Left renal cortex interstitium (tissue), 4 donors: ENCODE results near the gene CHST5. TPM values are rescaled to one million over a fixed set of nuclear protein-coding genes. Genes with fewer than 3 reads are reported as not detected.

ENCODE experiments used
- DNase-seq, 4 donors: peaks; one replicate each; pipeline ENCODE4 v3.0.0-alpha.2; 2013; ENCODE audit warnings: low read depth in 4 of 4, low spot score in 2 of 4, missing footprints in 1 of 4
- polyA plus RNA-seq, 4 donors: library from polyadenylated mRNA; unstranded; fragments of 120-200 nt; gene quantifications; one replicate each; pipeline ENCODE4 v1.2.1, GENCODE V29; 2013; ENCODE audit not compliant: insufficient read length in 4 of 4

CHST5 gene
- polyA plus RNA-seq, 4 donors: 0.32 to 1.4 (median 0.41) TPM

GRCh38 chr16:75482434-75483205 lies 53.3 kb downstream of the CHST5 start:
- DNase-seq: no peak

- DNase-seq: no peak
These were observed 54.4 kb downstream of the CHST5 start for GRCh38 chr16:75481475-75481874.

- DNase-seq: no peak
These were observed 56.4 kb downstream of the CHST5 start for GRCh38 chr16:75479421-75479990.

Other genes with a start within 250 kb of the CHST5 start
- gene CFDP1, start 102.6 kb downstream of the CHST5 start, polyA plus RNA-seq: 100 to 1,000 TPM; 156 to 189 (median 173) TPM
- gene TMEM170A, start 71.4 kb downstream of the CHST5 start, polyA plus RNA-seq: 10 to 100 TPM; 34.4 to 50.7 (median 37.9) TPM
- 1 to 10 TPM in 2 of 4 donors, under 1 TPM in 2; 0.88 to 1.4 (median 1.1) TPM for gene CHST6, start 40.7 kb downstream of the CHST5 start, polyA plus RNA-seq
- 10 to 100 TPM; 20.5 to 24.1 (median 22.3) TPM for gene TMEM231, start 20.1 kb upstream of the CHST5 start, polyA plus RNA-seq
- 100 to 1,000 TPM; 159 to 200 (median 176) TPM for gene GABARAPL2, start 30.3 kb upstream of the CHST5 start, polyA plus RNA-seq
- gene ADAT1, start 87.2 kb upstream of the CHST5 start, polyA plus RNA-seq: 10 to 100 TPM; 42.7 to 60.1 (median 56.5) TPM
- gene KARS1, start 111.6 kb upstream of the CHST5 start, polyA plus RNA-seq: 100 to 1,000 TPM; 126 to 151 (median 135) TPM
- 10 to 100 TPM; 79.9 to 89.7 (median 83.1) TPM for gene TERF2IP, start 111.7 kb upstream of the CHST5 start, polyA plus RNA-seq
- gene CPHXL2, start 140.9 kb upstream of the CHST5 start, polyA plus RNA-seq: under 1 TPM in 1 of 4 donors, not detected in 3; 0.46 TPM
- gene DUXB, start 165.4 kb upstream of the CHST5 start, polyA plus RNA-seq: under 1 TPM in 2 of 4 donors, not detected in 2; 0.18 to 0.25 TPM
- gene CPHXL, start 190.4 kb upstream of the CHST5 start, polyA plus RNA-seq: not detected